Measurements from ENCODE around the gene C2orf81.

C2orf81 gene

DNA sequence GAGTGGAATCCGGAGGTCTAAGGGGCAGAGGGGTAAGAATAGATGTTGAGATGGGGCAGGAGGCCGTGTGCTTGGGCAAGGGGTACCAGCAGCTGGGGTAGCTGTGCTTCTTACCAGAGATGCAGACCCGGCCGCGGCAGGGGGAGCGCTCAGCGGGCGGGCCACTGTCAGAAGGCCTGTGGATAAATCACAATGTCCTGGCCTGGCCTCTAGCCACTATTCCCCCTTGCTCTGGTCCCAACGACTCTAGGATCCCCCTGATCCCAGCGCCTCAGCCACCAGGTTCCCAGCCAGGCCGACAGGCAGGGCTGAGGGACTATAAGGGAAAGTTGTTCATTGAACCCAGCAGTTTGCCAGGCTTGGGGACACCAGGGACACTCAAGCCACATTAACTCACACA lies 9.1 kb upstream of the C2orf81 start:
- TF ChIP-seq, protein P1, sequence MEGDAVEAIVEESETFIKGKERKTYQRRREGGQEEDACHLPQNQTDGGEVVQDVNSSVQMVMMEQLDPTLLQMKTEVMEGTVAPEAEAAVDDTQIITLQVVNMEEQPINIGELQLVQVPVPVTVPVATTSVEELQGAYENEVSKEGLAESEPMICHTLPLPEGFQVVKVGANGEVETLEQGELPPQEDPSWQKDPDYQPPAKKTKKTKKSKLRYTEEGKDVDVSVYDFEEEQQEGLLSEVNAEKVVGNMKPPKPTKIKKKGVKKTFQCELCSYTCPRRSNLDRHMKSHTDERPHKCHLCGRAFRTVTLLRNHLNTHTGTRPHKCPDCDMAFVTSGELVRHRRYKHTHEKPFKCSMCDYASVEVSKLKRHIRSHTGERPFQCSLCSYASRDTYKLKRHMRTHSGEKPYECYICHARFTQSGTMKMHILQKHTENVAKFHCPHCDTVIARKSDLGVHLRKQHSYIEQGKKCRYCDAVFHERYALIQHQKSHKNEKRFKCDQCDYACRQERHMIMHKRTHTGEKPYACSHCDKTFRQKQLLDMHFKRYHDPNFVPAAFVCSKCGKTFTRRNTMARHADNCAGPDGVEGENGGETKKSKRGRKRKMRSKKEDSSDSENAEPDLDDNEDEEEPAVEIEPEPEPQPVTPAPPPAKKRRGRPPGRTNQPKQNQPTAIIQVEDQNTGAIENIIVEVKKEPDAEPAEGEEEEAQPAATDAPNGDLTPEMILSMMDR (conservative IDR thresholded peaks at IDR 0.05) = no peak
- TF ChIP-seq ZFX (IDR thresholded peaks at IDR 0.05) = no peak
- H3K27ac ChIP-seq = no peak overlapping the region

DNA sequence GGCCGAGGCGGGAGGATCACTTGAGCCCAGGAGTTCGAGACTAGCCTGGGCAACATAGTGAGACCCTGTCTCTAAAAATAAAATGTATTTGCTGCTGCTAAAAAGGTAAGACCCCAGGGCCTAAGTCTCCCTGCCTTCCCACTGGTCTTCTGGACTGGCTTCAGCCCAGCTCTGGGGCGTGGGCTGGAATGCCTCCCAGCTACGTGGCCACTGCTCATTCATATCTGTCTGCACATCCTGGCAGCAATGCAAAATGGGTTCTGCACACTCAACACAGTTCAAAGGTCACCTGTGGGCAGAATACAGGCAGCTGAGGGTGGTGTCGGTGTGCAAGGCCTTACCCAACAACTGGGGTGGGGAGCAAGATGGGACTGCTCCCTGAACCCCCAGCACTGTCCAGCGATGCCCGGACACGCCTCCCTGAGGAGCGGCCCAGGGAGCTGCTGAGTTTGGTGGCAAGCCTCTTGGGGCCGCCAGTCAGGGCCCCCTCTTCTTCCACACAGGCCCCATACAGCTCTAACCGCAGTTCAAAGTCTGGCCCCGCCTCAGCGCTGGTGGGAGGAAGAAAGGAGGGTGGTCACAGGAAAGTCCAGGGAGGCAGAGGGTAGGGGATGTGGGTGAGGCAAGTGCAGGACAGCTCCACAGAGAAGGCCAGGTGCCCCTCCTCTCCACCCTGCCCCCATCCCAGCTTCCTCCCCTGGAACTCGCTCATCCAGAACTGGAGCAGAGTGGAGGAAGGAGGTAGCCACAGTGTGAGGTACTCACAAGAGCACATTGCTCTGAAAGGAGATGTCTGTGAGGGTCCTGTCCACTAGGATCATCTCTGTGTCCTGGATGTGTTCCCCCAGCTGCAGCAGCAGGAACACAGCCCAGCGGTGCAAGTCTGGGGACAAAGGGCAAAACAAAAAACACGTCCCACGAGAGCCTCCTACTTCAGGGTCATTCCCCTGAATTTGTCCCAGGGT lies 8.3 kb upstream of the C2orf81 start:
- H3K27ac ChIP-seq = no peak overlapping the region
- TF ChIP-seq, protein P1 (conservative IDR thresholded peaks at IDR 0.05) = no peak
- TF ChIP-seq ZFX (IDR thresholded peaks at IDR 0.05) = no peak

DNA sequence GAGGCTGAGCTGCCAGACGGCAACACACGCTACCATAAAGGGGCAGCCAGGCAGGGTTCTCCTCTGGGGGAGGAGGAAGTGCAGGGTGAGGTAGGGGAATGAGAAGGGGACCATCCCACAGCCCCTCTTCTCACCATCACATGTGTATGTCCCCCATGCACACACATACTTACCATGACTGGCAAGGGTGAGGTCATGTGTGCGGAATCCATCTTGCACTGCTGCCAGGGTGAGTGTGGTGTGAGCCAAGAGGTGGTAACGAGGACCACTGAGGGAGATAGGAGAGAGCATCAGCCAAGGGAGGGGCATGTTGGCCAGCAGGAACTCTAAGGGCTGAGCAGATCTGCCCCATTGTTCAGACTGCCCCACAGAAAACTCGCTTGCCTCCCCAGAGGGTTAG lies 7.3 kb upstream of the C2orf81 start:
- TF ChIP-seq, protein P1 (conservative IDR thresholded peaks at IDR 0.05) = no peak
- TF ChIP-seq ZFX (IDR thresholded peaks at IDR 0.05) = no peak
- no peak overlapping the region for H3K27ac ChIP-seq

DNA sequence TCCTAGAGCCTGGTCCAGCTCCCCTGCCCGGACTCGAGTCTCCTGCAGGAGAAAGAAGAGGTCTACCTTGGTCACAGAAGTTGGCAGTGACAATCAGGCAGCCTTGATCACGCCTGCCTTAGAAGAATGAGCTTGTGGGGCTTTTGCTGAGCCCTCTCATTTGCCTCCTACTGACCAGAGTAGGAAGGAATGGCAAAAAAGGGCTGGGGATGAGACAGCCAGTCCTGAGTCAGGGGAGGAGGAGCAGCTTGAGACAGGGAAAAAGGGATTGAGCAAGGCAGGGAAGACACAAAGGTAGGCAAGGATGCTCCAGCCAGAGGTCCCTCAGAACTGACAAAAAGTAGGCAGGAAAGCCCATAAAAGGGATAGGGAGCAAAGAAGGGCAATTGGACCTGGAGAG lies 6.1 kb upstream of the C2orf81 start:
- H3K27ac ChIP-seq = no peak overlapping the region
- TF ChIP-seq, protein P1 (conservative IDR thresholded peaks at IDR 0.05) = no peak
- TF ChIP-seq ZFX (IDR thresholded peaks at IDR 0.05) = no peak

DNA sequence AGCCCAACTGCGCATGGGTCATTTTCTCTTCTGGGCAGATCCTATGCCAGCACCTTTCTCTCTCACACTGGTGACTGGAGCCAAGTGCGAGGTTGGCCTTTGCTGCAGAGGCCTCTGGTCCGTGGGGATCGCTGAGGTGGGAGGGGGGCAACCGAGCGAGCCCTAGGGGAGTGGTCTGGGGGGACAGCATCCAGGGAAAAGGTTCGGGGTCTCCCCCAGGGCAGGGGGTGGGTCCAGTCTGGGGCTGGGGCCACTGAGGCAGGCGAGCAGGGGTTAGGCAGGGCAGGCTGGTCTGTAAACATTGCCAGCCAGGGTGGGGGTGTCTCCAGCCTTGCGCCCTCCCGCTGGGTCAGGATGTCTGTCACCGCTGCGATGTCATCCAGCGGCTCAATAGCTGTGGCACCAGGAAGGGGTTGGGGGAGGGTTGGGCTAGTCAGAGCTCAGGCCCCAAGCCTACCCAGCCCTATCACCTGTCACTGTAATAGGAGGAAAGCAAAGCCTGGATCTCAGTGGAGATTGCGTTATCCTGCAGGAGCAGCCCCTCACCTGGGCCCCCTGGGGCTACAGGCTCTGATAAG lies 4.9 kb upstream of the C2orf81 start:
- H3K27ac ChIP-seq = no peak overlapping the region
- TF ChIP-seq, protein P1 (conservative IDR thresholded peaks at IDR 0.05) = no peak
- no peak for TF ChIP-seq ZFX (IDR thresholded peaks at IDR 0.05)

DNA sequence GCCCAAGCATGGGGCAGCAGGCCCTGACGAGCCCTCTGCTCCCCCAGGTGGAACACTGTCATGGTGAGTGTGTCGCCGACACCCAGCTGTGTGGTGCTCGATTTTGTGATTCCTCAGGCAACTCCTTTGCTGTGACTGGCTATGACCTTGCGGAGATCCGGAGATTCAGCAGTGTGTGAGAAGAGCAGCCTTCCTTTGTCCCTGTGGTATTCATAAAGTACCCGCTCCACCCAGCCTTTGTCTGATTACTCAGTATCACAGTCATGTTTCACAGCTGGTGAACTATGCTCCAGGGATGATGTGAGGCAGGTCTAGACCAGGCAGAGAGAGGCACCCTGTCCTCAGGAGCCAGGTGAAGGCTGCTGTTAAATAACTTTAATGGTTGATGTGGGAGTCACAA lies 4.1 kb upstream of the C2orf81 start:
- no peak overlapping the region for H3K27ac ChIP-seq
- no peak for TF ChIP-seq ZFX (IDR thresholded peaks at IDR 0.05)
- TF ChIP-seq, protein P1 (conservative IDR thresholded peaks at IDR 0.05) = no peak

DNA sequence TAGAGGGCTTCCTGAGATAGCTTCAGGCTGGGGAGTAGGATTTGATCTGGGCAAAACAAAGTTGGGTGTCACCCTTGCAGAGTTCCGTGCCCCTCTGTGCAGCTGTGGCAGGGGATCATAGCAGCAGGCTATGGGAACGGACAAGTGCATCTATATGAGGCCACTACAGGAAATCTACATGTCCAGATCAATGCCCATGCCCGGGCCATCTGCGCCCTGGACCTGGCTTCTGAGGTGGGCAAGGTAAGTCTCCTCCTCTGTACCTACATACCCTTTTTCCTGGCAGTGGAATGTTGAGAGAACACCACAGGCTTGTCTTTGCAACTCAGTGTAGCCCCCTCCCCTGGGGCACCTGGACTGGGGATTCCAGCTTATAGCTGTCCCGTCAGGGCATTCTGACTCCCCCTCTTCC lies 3.6 kb upstream of the C2orf81 start:
- no peak overlapping the region for H3K27ac ChIP-seq
- TF ChIP-seq, protein P1 (conservative IDR thresholded peaks at IDR 0.05) = no peak
- TF ChIP-seq ZFX (IDR thresholded peaks at IDR 0.05) = no peak

Measured in C4-2B (cell line).